H1 (cell line): ENCODE results near the gene SLC37A1.

Source experiments
- ATF2 ChIP-seq: IDR thresholded peaks from 2 replicates; pipeline ENCODE4 v1.6.1; 2012; ENCODE audit warnings: low read length, inconsistent platforms
- CEBPB ChIP-seq: IDR thresholded peaks from 2 replicates; pipeline ENCODE4 v1.6.1; 2012; ENCODE audit warnings: low read depth, low read length
- CTCF ChIP-seq, 3 experiments: IDR thresholded peaks; 1 replicate in 2 of 3; 2 replicates in 1 of 3; pipeline versions ENCODE4 v1.5.1 to v1.6.1; 2011; ENCODE audit warnings: low read length in 3 of 3, mild to moderate bottlenecking in 3 of 3, inconsistent platforms in 2 of 3, low read depth in 1 of 3, moderate library complexity in 1 of 3; ENCODE audit not compliant: insufficient read depth in 1 of 3; ENCODE audit errors: control extremely low read depth in 1 of 3
- EP300 ChIP-seq, 2 experiments: IDR thresholded peaks; 1 replicate in 1 of 2; 2 replicates in 1 of 2; pipeline ENCODE4 v1.6.1; 2011 to 2012; ENCODE audit warnings: low read depth in 2 of 2, low read length in 2 of 2, mild to moderate bottlenecking in 2 of 2, borderline replicate concordance in 1 of 2, inconsistent platforms in 1 of 2, moderate library complexity in 1 of 2
- EZH2 ChIP-seq: fragments of 200-600 bp; sonication (generic); IDR thresholded peaks from 2 replicates; pipeline ENCODE4 v1.7.1; 2012; ENCODE audit warnings: low read depth, mild to moderate bottlenecking, moderate library complexity, low read length, inconsistent platforms; ENCODE audit not compliant: severe bottlenecking
- GTF2F1 ChIP-seq: IDR thresholded peaks from 2 replicates; pipeline ENCODE4 v1.6.1; 2012; ENCODE audit warnings: low read depth, low read length, improper control_type of control experiment, borderline replicate concordance
- KDM5A ChIP-seq: fragments of 200-600 bp; IDR thresholded peaks from 2 replicates; pipeline ENCODE4 v1.7.1; 2012; ENCODE audit warnings: mild to moderate bottlenecking, low read length, inconsistent platforms, mixed read lengths
- POLR2AphosphoS5 ChIP-seq: IDR thresholded peaks from 2 replicates; pipeline ENCODE4 v1.6.1; 2011; ENCODE audit warnings: low read depth, low read length
- SP1 ChIP-seq: IDR thresholded peaks from 2 replicates; pipeline ENCODE4 v1.6.1; 2011; ENCODE audit warnings: low read depth, low read length
- SUZ12 ChIP-seq: fragments of 200-600 bp; sonication (generic); IDR thresholded peaks from 2 replicates; pipeline ENCODE4 v1.6.1; 2012; ENCODE audit warnings: mild to moderate bottlenecking, inconsistent platforms, low read length, moderate library complexity, mixed read lengths
- TAF1 ChIP-seq: IDR thresholded peaks from 2 replicates; pipeline ENCODE4 v1.6.1; 2011; ENCODE audit warnings: mild to moderate bottlenecking, low read depth, low read length

GRCh38 chr21:42578761-42579415 lies 65.2 kb downstream of the SLC37A1 start:
- TF ChIP-seq CTCF (IDR thresholded peaks at IDR 0.05; ENCODE audit: control extremely low read depth in 1 of 3, insufficient read depth in 1 of 3, low read depth in 1 of 3, low read length in 3 of 3) (no peak), EZH2 (no peak), SP1 (no peak), GTF2F1 (no peak), KDM5A (no peak), POLR2AphosphoS5 (no peak), CEBPB (no peak), TAF1 (no peak), EP300 (IDR thresholded peaks at IDR 0.05; ENCODE audit: borderline replicate concordance in 1 of 2, low read depth in 2 of 2, low read length in 2 of 2) (no peak), ATF2 (no peak), SUZ12 (no peak)
